ENCODE results near the gene TMTC2. TPM values are rescaled to one million over a fixed set of nuclear protein-coding genes. Genes with fewer than 3 reads are reported as not detected.

Gene TMTC2
- total RNA-seq, 6 experiments from 2014 or later, result 0.75 to 3.2 (median 1.1) TPM

GRCh38 chr12:83145325-83145840, 458.7 kb downstream of the TMTC2 start:
- no peak overlapping the region for H3K4me3 Mint-ChIP-seq

GRCh38 chr12:83147341-83147740, 460.6 kb downstream of the TMTC2 start:
- no peak for TF ChIP-seq CTCF (IDR thresholded peaks at IDR 0.05)
- Mint-ChIP-seq H3K4me1 (ENCODE audit: low read depth) (no peaks in the 10 kb centered on the region), H3K27ac (no peak overlapping the region), H3K4me3 (no peak overlapping the region), H3K9me3 (peaks cover 47% of the 10 kb centered on the region), H3K36me3 (ENCODE audit: low read depth) (no peaks in the 10 kb centered on the region), H3K27me3 (ENCODE audit: insufficient read depth) (no peaks in the 10 kb centered on the region)
- no peak for DNase-seq

More at GRCh38 chr12:83145325-83145840, 458.7 kb downstream of the TMTC2 start:
- Mint-ChIP-seq H3K9me3 (peaks cover 44% of the 10 kb centered on the region), H3K27ac (no peak overlapping the region), H3K36me3 (ENCODE audit: low read depth) (no peaks in the 10 kb centered on the region), H3K27me3 (ENCODE audit: insufficient read depth) (no peaks in the 10 kb centered on the region), H3K4me1 (ENCODE audit: low read depth) (no peaks in the 10 kb centered on the region)
- DNase-seq, result no peak
- TF ChIP-seq CTCF (IDR thresholded peaks at IDR 0.05), result no peak

GRCh38 chr12:83149987-83150386, 463.3 kb downstream of the TMTC2 start:
- H3K27ac Mint-ChIP-seq, result no peak overlapping the region
- peaks cover 61% of the 10 kb centered on the region for H3K9me3 Mint-ChIP-seq
- H3K4me3 Mint-ChIP-seq, result no peak overlapping the region
- H3K27me3 Mint-ChIP-seq (ENCODE audit: insufficient read depth), result no peaks in the 10 kb centered on the region
- no peak for TF ChIP-seq CTCF (IDR thresholded peaks at IDR 0.05)
- H3K36me3 Mint-ChIP-seq (ENCODE audit: low read depth), result no peaks in the 10 kb centered on the region
- no peaks in the 10 kb centered on the region for H3K4me1 Mint-ChIP-seq (ENCODE audit: low read depth)
- no peak for DNase-seq

- Mint-ChIP-seq H3K4me1 (ENCODE audit: low read depth) (no peaks in the 10 kb centered on the region), H3K27me3 (ENCODE audit: insufficient read depth) (no peaks in the 10 kb centered on the region), H3K27ac (no peak overlapping the region), H3K36me3 (ENCODE audit: low read depth) (no peaks in the 10 kb centered on the region), H3K4me3 (no peak overlapping the region), H3K9me3 (peaks cover 56% of the 10 kb centered on the region)
- no peak for DNase-seq
- TF ChIP-seq CTCF (IDR thresholded peaks at IDR 0.05), result no peak
Measured at GRCh38 chr12:83150465-83151189, 463.9 kb downstream of the TMTC2 start.

GRCh38 chr12:83153177-83153576, 466.5 kb downstream of the TMTC2 start:
- H3K27ac Mint-ChIP-seq, result no peak overlapping the region
- H3K4me3 Mint-ChIP-seq, result no peak overlapping the region
- peaks cover 58% of the 10 kb centered on the region for H3K9me3 Mint-ChIP-seq
- H3K27me3 Mint-ChIP-seq (ENCODE audit: insufficient read depth), result no peaks in the 10 kb centered on the region
- H3K4me1 Mint-ChIP-seq (ENCODE audit: low read depth), result no peaks in the 10 kb centered on the region
- TF ChIP-seq CTCF (IDR thresholded peaks at IDR 0.05), result no peak
- no peak for DNase-seq
- no peaks in the 10 kb centered on the region for H3K36me3 Mint-ChIP-seq (ENCODE audit: low read depth)
